HEK293 (cell line): Measurements from ENCODE around the gene TLR8.

Source experiments
- GLIS2 ChIP-seq: fragments of 450-650 bp; formaldehyde crosslinking; IDR thresholded peaks from 2 replicates; pipeline ENCODE4 v1.5.1; 2016; ENCODE audit warnings: missing biosample characterization, missing genetic modification characterization
- HOXA7 ChIP-seq: sonication (generic); formaldehyde crosslinking; IDR thresholded peaks from 2 replicates; pipeline ENCODE4 v1.8.1; 2022; ENCODE audit warnings: missing genetic modification reagents, borderline replicate concordance
- ZNF501 ChIP-seq: fragments of 450-650 bp; formaldehyde crosslinking; IDR thresholded peaks from 2 replicates; pipeline ENCODE4 v1.5.1; 2016; ENCODE audit warnings: missing biosample characterization, missing genetic modification characterization
- ZNF561 ChIP-seq: fragments of 450-650 bp; IDR thresholded peaks from 2 replicates; pipeline ENCODE4 v1.5.1; 2018; ENCODE audit warnings: missing biosample characterization, missing genetic modification characterization, borderline replicate concordance
- ZNF629 ChIP-seq: fragments of 450-650 bp; formaldehyde crosslinking; IDR thresholded peaks from 2 replicates; pipeline ENCODE4 v1.5.1; 2017; ENCODE audit warnings: missing biosample characterization, missing genetic modification characterization
- ZNF776 ChIP-seq: fragments of 450-650 bp; formaldehyde crosslinking; IDR thresholded peaks from 2 replicates; pipeline ENCODE4 v1.5.0; 2017; ENCODE audit warnings: missing biosample characterization, missing genetic modification characterization, borderline replicate concordance
- ZNF792 ChIP-seq: fragments of 450-650 bp; formaldehyde crosslinking; IDR thresholded peaks from 2 replicates; pipeline ENCODE4 v1.5.1; 2016; ENCODE audit warnings: missing biosample characterization, missing genetic modification characterization
- ZSCAN16 ChIP-seq: fragments of 450-650 bp; formaldehyde crosslinking; IDR thresholded peaks from 2 replicates; pipeline ENCODE4 v1.5.1; 2016; ENCODE audit warnings: missing biosample characterization, missing genetic modification characterization
- TF ChIP-seq, protein P1 (sequence below): fragments of 450-650 bp; formaldehyde crosslinking; IDR thresholded peaks from 2 replicates; pipeline ENCODE4 v1.5.1; 2016; ENCODE audit warnings: missing biosample characterization, missing genetic modification characterization
- TF ChIP-seq, protein P2 (sequence below): fragments of 450-650 bp; formaldehyde crosslinking; IDR thresholded peaks from 2 replicates; pipeline ENCODE4 v1.5.1; 2016; ENCODE audit warnings: missing biosample characterization, missing genetic modification characterization
- TF ChIP-seq, protein P3 (sequence below): fragments of 450-650 bp; formaldehyde crosslinking; optimal IDR thresholded peaks from 2 replicates; pipeline ENCODE3; 2016; ENCODE audit warnings: missing biosample characterization, mild to moderate bottlenecking, missing genetic modification characterization
- TF ChIP-seq, protein P4 (sequence below): fragments of 450-650 bp; formaldehyde crosslinking; IDR thresholded peaks from 2 replicates; pipeline ENCODE4 v1.5.1; 2017; ENCODE audit warnings: missing biosample characterization, missing genetic modification characterization
- TF ChIP-seq, protein P5 (sequence below): fragments of 450-650 bp; formaldehyde crosslinking; IDR thresholded peaks from 2 replicates; pipeline ENCODE4 v1.5.1; 2016; ENCODE audit warnings: missing biosample characterization, missing genetic modification characterization
- TF ChIP-seq, protein P6 (sequence below): fragments of 450-650 bp; formaldehyde crosslinking; IDR thresholded peaks from 2 replicates; pipeline ENCODE4 v1.5.1; 2016; ENCODE audit warnings: missing biosample characterization, missing genetic modification characterization

DNA sequence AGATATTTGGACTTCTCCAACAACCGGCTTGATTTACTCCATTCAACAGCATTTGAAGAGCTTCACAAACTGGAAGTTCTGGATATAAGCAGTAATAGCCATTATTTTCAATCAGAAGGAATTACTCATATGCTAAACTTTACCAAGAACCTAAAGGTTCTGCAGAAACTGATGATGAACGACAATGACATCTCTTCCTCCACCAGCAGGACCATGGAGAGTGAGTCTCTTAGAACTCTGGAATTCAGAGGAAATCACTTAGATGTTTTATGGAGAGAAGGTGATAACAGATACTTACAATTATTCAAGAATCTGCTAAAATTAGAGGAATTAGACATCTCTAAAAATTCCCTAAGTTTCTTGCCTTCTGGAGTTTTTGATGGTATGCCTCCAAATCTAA lies 19.3 kb upstream of the TLR8 start:
- TF ChIP-seq, protein P1, sequence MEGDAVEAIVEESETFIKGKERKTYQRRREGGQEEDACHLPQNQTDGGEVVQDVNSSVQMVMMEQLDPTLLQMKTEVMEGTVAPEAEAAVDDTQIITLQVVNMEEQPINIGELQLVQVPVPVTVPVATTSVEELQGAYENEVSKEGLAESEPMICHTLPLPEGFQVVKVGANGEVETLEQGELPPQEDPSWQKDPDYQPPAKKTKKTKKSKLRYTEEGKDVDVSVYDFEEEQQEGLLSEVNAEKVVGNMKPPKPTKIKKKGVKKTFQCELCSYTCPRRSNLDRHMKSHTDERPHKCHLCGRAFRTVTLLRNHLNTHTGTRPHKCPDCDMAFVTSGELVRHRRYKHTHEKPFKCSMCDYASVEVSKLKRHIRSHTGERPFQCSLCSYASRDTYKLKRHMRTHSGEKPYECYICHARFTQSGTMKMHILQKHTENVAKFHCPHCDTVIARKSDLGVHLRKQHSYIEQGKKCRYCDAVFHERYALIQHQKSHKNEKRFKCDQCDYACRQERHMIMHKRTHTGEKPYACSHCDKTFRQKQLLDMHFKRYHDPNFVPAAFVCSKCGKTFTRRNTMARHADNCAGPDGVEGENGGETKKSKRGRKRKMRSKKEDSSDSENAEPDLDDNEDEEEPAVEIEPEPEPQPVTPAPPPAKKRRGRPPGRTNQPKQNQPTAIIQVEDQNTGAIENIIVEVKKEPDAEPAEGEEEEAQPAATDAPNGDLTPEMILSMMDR (tag by site-specific recombination) = no peak
- TF ChIP-seq ZNF629 (tag by site-specific recombination) (no peak), ZNF501 (tag by site-specific recombination) (no peak), GLIS2 (tag by site-specific recombination) (no peak), ZNF776 (no peak), ZNF792 (tag by site-specific recombination) (no peak), ZSCAN16 (tag by site-specific recombination) (no peak), ZNF561 (tag by site-specific recombination) (no peak), HOXA7 (no peak)
- TF ChIP-seq, protein P2, sequence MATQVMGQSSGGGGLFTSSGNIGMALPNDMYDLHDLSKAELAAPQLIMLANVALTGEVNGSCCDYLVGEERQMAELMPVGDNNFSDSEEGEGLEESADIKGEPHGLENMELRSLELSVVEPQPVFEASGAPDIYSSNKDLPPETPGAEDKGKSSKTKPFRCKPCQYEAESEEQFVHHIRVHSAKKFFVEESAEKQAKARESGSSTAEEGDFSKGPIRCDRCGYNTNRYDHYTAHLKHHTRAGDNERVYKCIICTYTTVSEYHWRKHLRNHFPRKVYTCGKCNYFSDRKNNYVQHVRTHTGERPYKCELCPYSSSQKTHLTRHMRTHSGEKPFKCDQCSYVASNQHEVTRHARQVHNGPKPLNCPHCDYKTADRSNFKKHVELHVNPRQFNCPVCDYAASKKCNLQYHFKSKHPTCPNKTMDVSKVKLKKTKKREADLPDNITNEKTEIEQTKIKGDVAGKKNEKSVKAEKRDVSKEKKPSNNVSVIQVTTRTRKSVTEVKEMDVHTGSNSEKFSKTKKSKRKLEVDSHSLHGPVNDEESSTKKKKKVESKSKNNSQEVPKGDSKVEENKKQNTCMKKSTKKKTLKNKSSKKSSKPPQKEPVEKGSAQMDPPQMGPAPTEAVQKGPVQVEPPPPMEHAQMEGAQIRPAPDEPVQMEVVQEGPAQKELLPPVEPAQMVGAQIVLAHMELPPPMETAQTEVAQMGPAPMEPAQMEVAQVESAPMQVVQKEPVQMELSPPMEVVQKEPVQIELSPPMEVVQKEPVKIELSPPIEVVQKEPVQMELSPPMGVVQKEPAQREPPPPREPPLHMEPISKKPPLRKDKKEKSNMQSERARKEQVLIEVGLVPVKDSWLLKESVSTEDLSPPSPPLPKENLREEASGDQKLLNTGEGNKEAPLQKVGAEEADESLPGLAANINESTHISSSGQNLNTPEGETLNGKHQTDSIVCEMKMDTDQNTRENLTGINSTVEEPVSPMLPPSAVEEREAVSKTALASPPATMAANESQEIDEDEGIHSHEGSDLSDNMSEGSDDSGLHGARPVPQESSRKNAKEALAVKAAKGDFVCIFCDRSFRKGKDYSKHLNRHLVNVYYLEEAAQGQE (tag by site-specific recombination) = no peak
- TF ChIP-seq, protein P3, sequence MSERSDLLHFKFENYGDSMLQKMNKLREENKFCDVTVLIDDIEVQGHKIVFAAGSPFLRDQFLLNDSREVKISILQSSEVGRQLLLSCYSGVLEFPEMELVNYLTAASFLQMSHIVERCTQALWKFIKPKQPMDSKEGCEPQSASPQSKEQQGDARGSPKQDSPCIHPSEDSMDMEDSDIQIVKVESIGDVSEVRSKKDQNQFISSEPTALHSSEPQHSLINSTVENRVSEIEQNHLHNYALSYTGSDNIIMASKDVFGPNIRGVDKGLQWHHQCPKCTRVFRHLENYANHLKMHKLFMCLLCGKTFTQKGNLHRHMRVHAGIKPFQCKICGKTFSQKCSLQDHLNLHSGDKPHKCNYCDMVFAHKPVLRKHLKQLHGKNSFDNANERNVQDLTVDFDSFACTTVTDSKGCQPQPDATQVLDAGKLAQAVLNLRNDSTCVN (tag by site-specific recombination) = no peak
- TF ChIP-seq, protein P4, sequence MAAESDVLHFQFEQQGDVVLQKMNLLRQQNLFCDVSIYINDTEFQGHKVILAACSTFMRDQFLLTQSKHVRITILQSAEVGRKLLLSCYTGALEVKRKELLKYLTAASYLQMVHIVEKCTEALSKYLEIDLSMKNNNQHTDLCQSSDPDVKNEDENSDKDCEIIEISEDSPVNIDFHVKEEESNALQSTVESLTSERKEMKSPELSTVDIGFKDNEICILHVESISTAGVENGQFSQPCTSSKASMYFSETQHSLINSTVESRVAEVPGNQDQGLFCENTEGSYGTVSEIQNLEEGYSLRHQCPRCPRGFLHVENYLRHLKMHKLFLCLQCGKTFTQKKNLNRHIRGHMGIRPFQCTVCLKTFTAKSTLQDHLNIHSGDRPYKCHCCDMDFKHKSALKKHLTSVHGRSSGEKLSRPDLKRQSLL (tag by site-specific recombination) = no peak
- TF ChIP-seq, protein P5, sequence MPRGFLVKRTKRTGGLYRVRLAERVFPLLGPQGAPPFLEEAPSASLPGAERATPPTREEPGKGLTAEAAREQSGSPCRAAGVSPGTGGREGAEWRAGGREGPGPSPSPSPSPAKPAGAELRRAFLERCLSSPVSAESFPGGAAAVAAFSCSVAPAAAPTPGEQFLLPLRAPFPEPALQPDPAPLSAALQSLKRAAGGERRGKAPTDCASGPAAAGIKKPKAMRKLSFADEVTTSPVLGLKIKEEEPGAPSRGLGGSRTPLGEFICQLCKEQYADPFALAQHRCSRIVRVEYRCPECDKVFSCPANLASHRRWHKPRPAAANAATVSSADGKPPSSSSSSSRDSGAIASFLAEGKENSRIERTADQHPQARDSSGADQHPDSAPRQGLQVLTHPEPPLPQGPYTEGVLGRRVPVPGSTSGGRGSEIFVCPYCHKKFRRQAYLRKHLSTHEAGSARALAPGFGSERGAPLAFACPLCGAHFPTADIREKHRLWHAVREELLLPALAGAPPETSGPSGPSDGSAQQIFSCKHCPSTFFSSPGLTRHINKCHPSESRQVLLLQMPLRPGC (tag by site-specific recombination) = no peak
- TF ChIP-seq, protein P6, sequence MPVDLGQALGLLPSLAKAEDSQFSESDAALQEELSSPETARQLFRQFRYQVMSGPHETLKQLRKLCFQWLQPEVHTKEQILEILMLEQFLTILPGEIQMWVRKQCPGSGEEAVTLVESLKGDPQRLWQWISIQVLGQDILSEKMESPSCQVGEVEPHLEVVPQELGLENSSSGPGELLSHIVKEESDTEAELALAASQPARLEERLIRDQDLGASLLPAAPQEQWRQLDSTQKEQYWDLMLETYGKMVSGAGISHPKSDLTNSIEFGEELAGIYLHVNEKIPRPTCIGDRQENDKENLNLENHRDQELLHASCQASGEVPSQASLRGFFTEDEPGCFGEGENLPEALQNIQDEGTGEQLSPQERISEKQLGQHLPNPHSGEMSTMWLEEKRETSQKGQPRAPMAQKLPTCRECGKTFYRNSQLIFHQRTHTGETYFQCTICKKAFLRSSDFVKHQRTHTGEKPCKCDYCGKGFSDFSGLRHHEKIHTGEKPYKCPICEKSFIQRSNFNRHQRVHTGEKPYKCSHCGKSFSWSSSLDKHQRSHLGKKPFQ (tag by site-specific recombination) = no peak
